ENCODE results near the gene CDK5RAP2. TPM values are rescaled to one million over a fixed set of nuclear protein-coding genes. Genes with fewer than 3 reads are reported as not detected.

Gene CDK5RAP2
- polyA plus RNA-seq, 1 experiment = 30.3 TPM

- ChIA-PET CTCF (no interaction called here), POLR2A (no interaction called here)
- no peak overlapping the region for H3K27ac ChIP-seq (ENCODE audit: low read depth, low read length)
- no peak overlapping the region for H3K4me3 ChIP-seq (ENCODE audit: low read depth, low read length)
- TF ChIP-seq CTCF (IDR thresholded peaks at IDR 0.05; ENCODE audit: low read depth, low read length) = no peak
- no peaks in the 10 kb centered on the region for H3K27me3 ChIP-seq (ENCODE audit: control insufficient read depth, insufficient read depth, low read length)
- no peak for DNase-seq (ENCODE audit: low read depth, low spot score)
- H3K9me3 ChIP-seq (ENCODE audit: control insufficient read depth, insufficient read depth, low read length) = no peaks in the 10 kb centered on the region
Observed at GRCh38 chr9:120449566-120449965, 130.4 kb downstream of the CDK5RAP2 start.

GRCh38 chr9:120447959-120448500 is 131.9 kb downstream of the CDK5RAP2 start:
- Histone ChIP-seq H3K27ac (ENCODE audit: low read depth, low read length) (no peak overlapping the region), H3K27me3 (ENCODE audit: control insufficient read depth, insufficient read depth, low read length) (no peaks in the 10 kb centered on the region), H3K4me3 (ENCODE audit: low read depth, low read length) (no peak overlapping the region), H3K9me3 (ENCODE audit: control insufficient read depth, insufficient read depth, low read length) (no peaks in the 10 kb centered on the region)
- TF ChIP-seq CTCF (IDR thresholded peaks at IDR 0.05; ENCODE audit: low read depth, low read length) = no peak
- ChIA-PET CTCF (interaction anchor here (1.4 kb wide), 1 partner anchor 29 kb away, joined by 6 read pairs; no protein-coding TSS in a partner anchor), POLR2A (no interaction called here)
- DNase-seq (ENCODE audit: low read depth, low spot score) = no peak

GRCh38 chr9:120446671-120447070 is 133.3 kb downstream of the CDK5RAP2 start:
- ChIA-PET POLR2A (no interaction called here), CTCF (interaction anchor here (1.4 kb wide), 1 partner anchor 31 kb away, joined by 6 read pairs; no protein-coding TSS in a partner anchor)
- no peak overlapping the region for H3K4me3 ChIP-seq (ENCODE audit: low read depth, low read length)
- no peak for DNase-seq (ENCODE audit: low read depth, low spot score)
- H3K27me3 ChIP-seq (ENCODE audit: control insufficient read depth, insufficient read depth, low read length) = no peaks in the 10 kb centered on the region
- no peaks in the 10 kb centered on the region for H3K9me3 ChIP-seq (ENCODE audit: control insufficient read depth, insufficient read depth, low read length)
- no peak overlapping the region for H3K27ac ChIP-seq (ENCODE audit: low read depth, low read length)
- TF ChIP-seq CTCF (IDR thresholded peaks at IDR 0.05; ENCODE audit: low read depth, low read length) = no peak

- TF ChIP-seq CTCF (IDR thresholded peaks at IDR 0.05; ENCODE audit: low read depth, low read length) = no peak
- CTCF ChIA-PET = interaction anchor here (1.8 to 2.1 kb wide), 2 partner anchors 33 to 77 kb away, joined by 6 to 13 read pairs; no protein-coding TSS in a partner anchor
- Histone ChIP-seq H3K9me3 (ENCODE audit: control insufficient read depth, insufficient read depth, low read length) (no peaks in the 10 kb centered on the region), H3K27me3 (ENCODE audit: control insufficient read depth, insufficient read depth, low read length) (no peaks in the 10 kb centered on the region), H3K4me3 (ENCODE audit: low read depth, low read length) (no peak overlapping the region), H3K27ac (ENCODE audit: low read depth, low read length) (no peak overlapping the region)
- POLR2A ChIA-PET = interaction anchor here (0.8 kb wide), 1 partner anchor 33 kb away, joined by 4 read pairs; no protein-coding TSS in a partner anchor
- DNase-seq (ENCODE audit: low read depth, low spot score) = no peak
Observed at GRCh38 chr9:120443976-120444375, 136.0 kb downstream of the CDK5RAP2 start.

GRCh38 chr9:120443489-120443888 is 136.5 kb downstream of the CDK5RAP2 start:
- TF ChIP-seq CTCF (IDR thresholded peaks at IDR 0.05; ENCODE audit: low read depth, low read length) = no peak
- ChIA-PET CTCF (interaction anchor here (1.8 to 2.1 kb wide), 2 partner anchors 34 to 77 kb away, joined by 6 to 13 read pairs; no protein-coding TSS in a partner anchor), POLR2A (interaction anchor here (0.8 kb wide), 1 partner anchor 34 kb away, joined by 4 read pairs; no protein-coding TSS in a partner anchor)
- peak; percentile 72 for DNase-seq (ENCODE audit: low read depth, low spot score)
- Histone ChIP-seq H3K27me3 (ENCODE audit: control insufficient read depth, insufficient read depth, low read length) (no peaks in the 10 kb centered on the region), H3K27ac (ENCODE audit: low read depth, low read length) (peak overlapping the region; percentile 63), H3K9me3 (ENCODE audit: control insufficient read depth, insufficient read depth, low read length) (no peaks in the 10 kb centered on the region), H3K4me3 (ENCODE audit: low read depth, low read length) (no peak overlapping the region)

Measured in AG04450 (cell line).